Activated CD4-positive, CD25-positive, alpha-beta regulatory T cell treated with anti-CD3 and anti-CD28 coated beads, Interleukin-2, amount 50 U/mL, for 72 hours (primary cell): ENCODE data around the gene CCDC74B.
"Not testable (repeated sequence)": the region's sequence is repeated elsewhere in the genome, so short reads cannot be mapped to it uniquely, and the experiment has no call there.

Source experiments
- DNase-seq: peaks from one replicate; pipeline ENCODE4 v3.0.0; 2021

CCDC74B gene

DNA sequence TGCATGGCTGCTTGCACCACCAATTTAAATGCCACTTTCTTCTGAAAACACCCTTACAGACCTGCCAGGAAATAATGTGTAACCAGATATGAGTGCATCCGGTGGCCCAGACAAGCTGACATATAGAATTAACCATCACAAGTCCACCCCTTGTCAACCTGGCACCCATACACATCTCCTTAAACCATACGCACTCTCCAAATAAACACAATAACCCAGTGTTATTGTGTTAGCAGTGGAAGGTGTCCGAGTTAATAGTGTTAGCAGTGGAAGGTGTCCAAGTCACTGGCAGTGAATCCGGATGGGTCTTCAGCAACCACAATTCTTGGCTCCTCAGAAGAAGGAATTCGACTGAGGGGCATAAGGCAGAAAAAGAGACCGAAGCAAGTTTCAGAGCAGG lies 3.6 kb upstream of the CCDC74B start:
- not testable (repeated sequence) for DNase-seq

DNA sequence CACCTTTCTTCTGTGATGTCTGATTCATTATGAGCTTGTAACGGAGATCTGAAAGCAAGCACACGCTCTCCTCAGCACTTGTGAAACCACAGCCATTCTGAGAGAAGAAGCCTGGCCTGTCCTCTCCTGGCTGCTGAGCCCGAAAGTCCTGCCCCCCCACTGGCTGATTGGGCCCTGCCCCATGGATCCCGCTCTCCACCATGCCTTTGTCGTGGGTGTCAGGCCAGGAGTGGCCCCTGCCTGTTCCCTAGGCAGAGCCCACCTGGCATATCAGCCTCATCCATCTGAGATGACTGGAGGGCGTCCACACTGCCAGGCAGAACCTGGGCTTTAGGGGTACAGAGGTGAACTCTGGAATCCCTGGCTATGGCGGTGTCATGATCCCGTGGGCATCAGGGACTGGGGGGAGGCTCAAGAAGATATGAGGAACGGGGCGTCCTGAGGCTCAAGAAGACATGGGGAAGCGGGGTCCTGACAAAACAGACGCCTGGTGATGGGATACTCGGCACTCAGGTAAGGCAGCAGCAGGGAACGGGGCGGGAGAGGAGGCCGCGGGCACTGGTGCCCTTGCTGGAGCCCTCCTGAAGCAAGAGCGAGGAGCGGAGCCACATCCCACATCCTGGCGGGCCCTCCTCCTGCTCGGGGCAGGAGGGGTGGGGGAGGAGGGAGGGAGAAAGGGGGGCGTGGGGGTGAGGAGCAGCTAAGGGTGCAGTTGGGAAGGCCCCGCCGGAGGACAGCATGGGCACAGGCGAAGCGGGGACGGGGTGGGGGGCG lies 1.5 kb downstream of the CCDC74B start:
- DNase-seq, result not testable (repeated sequence)

DNA sequence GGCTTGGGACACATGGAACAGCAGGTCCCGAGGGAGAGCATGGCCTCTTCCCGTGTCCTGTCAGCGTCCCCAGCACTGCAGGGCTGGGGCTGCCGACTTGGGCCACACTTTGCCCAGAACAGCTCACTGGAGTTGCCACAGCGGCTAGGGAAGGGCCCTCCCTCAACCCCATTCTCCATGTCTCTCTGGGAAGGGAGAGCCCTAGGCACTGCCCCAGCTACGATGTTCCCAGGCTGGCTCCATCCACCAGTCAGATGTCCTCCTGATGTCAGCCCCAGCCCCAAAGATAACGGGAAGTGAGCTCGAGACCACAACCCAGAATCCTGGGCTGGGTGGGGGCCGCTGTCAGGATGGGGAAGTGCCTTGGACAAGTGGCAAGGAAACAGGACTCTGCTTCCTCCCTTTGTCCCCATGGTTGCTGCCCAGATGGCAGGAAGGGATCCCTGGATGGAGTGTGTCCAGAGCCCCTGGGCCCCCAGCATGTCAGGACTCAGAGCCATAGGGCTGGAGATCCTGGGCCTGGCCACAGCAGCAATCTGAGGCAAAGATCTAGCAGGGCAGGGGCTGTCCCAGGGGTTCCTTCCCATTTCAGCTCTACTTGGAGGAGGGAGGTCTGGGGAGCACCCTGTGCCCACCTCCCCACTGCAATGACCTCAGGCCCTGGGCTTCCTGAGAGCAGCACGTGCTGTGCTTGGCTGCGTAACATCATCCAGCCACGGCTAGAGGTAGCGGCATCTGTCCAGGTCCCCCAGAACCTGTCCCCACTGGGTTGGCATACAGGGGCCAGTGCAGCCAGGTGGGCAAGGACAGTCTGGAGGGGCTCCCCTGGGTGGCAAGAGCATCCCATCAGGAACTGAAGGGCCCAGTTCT lies 2.3 kb downstream of the CCDC74B start:
- not testable (repeated sequence) for DNase-seq

DNA sequence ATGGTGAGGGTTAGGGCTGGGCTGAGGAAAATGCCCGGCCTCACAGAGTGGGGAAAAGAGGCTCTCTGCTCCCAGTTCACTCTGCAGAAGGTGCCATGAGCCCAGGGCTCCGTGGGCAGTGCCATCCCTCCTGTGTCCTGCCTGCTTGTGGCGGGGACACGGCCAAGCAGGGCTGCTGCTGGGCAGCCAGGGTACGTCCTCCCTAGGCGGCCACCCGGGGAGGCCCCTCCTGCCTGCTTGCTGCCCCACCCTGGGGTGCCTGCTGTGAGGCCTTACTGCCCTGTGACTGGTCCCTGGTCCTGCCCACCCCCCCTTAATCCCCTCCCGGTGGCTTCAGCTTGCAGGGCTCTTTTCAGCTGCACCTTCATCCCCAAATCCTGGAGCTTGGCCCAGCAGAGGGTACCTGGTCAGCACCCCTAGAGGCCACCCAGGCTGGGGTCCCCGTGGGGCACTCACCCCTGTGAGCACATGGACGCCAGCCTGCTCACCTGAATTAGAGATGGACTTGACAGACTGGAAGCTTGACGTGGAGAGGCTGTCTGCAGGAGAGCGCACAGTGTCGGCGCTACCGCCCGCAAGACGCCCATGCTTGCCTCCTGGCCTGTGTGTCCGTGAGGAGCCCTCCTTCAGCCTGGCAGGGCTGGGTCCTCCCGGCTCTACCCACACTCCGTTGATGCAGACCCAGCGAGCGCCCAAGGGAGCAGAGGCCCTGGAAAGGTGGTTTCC lies 3.1 kb downstream of the CCDC74B start:
- not testable (repeated sequence) for DNase-seq

DNA sequence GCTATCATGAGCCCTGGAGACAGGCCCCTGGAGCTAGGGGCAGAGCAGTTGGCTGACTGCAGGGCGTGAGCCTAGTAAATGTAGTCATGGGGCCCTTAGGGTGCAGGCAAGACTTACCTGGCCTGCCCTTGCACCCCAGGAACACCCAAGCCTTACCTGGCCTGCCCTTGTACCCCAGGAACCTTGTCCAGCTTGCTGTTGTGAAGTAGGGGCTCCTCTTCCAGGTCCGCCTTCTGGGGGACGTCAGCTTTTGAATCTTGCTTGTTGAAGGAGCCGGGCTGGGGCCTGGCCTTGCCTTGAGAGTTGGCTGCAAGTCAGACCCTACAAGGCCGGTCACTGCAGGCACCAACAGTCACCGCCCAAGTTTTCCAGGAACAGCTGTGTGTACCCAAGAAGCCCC lies 3.9 kb downstream of the CCDC74B start:
- DNase-seq, result not testable (repeated sequence)

DNA sequence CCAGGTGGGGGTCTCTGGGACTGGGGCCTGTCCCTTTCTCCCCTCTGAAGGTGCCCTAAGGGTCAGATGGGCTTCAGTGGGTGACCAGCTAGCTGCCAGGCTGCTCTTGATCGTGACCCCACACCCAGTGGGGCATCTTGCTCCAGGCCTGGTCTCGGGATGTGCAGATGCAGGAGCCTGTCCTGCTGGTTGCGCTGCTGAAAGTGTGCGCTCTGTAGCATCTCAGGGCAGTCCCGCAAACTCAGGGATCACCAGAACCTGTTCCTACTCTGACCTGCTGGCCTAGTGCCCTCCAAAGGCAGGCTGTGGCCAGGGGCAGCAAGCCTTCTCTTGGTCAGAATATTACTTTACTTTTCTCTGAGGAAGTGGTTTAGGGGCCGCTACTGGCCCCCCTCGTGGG lies 4.4 kb downstream of the CCDC74B start:
- DNase-seq, result not testable (repeated sequence)

DNA sequence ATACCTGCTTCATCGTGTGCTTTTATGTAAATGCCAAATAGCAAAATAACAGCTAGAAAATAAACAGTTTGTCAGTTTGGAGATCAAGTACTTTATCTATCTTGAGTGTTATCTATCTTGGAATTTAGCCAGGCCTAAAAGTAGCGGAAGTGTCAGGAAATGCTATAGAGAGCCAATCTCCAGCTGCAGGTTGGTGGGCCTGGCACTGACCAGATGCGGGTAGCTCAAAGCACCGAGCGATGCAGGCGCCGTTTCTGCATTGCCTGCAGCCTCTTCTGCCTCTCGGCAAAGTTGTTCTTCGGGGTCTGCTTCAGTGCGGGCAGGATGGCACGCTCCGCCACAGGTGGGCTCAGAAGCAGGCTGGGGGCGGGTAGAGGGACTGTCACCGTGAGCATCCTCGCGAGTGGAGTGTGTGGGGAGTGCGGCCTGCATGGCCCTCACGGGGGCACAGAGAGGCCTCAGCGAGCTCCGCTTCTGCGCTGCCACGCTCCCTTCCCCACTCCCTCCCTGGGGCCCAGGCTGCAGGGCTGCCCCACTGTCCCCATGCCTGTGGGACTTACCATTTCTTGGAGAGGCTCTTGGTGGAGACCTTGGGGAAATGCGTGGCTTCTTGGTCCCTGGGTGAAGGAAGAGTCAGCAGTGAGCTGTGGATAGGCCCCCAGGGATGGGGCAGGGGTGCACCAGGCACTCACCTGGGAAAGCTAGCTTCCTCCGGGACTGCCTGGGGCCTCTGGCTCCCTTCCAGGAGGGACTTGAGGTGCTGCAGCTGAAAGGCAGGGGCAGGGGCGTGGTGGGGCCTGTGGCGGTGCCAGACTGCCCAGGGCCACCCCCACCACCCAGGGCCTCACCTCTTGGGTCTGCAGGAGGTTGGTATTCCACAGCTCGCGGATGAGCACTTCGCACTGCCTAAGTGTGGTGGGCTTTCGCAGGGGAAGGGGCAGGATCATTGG lies 5.3 kb downstream of the CCDC74B start:
- DNase-seq, result not testable (repeated sequence)

DNA sequence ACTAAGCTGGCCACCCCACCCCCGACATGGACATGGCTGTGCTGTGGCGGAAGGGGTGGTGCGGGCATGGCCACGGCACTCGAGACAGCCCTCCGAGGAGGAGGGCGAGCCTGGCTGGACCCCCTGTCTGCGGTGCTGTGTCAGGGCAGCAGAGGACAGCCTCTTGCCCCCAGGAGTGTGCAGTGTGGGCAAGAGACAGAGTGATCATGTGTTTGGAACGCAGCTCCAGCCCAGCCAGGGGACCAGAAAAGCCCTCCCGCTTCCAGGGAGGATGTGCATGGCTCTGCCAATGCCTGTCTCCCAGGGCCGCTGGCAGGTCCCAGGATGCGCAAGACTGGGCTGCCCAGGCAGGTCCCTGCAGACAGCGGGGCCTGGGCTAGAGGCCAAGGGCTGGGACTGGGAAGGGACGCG lies 6.1 kb downstream of the CCDC74B start:
- not testable (repeated sequence) for DNase-seq

DNA sequence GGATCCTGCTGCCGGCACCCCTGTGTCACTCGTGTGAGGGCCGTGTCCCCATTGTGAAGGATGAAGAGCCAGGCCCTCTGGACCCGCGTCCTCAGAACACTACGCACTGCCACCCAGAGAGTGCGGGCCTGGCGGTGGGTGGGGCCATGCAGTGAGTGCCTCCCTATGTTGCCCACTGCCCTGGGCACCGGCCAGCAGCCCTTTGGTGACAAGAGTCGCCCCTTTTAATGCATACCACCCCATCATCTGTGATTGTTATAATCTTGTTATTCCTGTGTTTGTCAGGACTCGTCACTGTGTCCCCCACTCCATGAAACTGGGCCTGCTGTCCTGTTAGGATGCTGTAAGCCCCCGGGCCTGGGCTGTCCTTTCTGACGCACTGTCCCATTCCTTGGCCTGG lies 6.6 kb downstream of the CCDC74B start:
- not testable (repeated sequence) for DNase-seq

DNA sequence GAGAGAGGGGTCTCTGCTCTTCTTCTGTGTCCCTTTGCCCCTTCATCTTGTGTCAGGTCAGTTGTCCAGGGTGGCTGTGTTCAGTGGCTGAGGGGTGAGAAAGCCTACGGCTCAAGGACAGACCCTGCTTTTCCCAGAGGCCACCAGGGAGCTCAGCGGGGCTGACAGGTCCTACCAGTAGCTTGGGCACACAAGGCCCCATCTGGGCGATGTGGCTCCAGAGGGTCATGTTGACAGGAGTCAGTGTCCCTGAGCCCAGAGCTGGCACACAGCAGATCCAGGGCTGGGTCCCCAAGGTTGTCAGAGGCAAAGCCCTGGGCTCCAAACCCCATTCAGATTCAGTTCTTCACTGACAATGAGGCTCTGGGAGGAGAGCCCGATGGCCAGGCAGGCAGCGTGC lies 7.8 kb downstream of the CCDC74B start:
- DNase-seq, result not testable (repeated sequence)

DNA sequence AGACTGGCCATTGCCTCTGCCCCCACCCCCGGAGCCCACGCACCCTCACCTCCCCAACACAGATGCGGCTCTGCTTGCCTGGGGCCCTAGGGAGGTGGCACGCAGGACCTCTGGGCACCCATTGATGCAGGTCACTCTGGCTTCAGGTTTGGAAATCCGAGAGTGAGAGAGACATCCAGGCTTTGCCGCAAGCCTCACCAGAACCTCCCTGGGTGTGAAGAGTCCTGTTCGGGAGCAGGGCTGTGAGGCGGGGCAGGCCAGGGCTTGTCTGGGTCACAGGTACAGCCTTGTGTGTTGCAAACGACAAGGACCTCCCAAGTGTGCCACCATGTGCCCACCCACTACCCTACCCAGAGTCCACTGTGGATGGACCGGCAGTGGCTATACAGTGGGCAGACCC lies 8.4 kb downstream of the CCDC74B start:
- DNase-seq, result not testable (repeated sequence)

DNA sequence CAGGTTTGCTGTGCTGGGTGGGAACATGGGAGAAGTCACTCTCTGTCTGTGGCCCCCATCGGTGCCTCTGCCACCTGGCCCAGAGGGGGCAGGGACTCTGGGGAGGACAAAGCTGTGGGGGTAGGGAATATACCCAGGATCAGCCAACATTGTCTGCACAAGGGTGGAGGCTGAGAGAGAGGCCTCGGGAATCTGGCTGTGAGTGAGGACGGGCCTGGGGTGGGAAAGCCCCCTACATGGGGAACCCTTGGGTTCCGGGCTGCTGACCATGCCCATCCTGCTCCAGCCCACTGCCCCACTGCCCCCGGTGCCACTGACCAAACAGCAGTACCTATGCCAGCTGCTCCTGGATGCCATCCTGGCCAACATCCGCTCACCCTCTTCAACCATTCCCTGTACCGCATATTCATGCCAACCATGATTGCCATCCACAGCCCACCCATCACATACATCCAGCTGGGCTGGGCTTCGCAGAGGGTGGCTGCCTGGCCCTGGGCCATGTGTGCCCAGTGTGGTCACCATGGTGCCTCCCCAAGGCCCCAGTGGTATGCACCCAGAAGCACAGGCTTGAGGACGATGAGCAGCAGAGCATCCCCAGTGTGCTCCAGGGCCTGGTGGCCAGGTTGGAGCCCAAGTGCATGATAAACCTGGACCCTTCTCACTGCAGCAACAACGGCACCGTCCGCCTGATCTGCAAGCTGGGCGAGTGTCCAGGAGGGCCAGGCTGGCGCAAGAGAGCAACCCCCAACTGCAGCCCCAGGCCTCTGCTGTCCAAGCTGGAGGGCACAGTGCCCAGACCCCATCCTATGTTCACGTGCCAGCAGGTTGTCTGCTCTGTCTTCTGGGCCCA lies 9.0 kb downstream of the CCDC74B start:
- no peak for DNase-seq

DNA sequence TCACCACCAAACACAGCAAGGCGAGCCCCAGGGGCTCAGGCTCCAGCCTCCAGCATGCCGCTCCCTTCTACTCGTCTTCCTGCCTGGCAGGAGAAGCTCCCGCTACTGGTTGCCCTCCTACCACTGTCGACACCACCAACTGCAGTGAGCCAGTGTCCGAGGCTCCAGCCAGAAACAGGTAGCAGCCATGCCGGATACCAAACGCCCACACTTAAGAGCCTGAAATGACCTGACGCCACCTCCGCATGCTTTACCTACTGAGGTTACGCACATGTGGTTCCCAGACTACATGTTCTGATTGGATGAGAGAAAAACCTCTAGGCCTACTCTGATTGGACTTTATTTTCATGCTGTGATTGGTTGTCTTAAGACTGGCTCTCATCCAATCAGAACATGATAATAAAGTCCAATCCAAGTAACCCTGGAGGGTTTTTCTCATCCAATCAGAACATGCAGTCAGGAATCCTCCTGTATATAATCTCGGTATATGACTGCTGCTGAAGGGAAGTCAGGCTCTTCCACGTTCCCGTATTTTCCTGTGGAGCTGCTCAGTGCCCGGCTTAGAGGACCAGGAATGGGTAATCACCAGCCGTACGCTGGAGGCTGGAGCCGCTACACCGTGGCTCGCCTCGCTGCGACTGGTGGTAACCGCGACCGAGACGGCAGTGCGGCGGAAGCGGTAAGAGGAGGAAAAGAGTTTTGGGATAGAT lies 15.6 kb downstream of the CCDC74B start, which contains the start of gene POTEF:
TSS of gene POTEF (minus strand) at position 103 of the 710 bp plus-strand sequence. CDS start 8,707 bp downstream, outside the sequence.
- not testable (repeated sequence) for DNase-seq

DNA sequence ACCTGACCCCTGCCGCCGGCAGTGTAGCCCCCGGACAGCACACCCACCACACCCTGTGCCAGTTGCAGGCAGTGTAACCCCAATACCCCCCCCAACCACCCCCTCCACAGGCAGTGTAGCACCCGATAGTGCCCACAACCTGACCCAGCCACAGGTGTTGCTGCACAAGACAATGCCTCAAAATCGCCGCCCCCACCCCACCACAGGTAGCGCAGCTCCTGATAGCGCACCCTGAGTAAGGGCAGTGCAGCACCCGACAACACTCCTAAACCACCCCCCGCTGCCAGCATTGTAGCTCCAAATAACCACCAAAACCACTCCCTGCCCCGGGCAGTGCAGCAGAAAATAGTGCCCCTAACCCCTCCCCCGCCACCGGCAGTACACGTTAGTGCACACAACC lies 16.4 kb downstream of the CCDC74B start:
- not testable (repeated sequence) for DNase-seq

DNA sequence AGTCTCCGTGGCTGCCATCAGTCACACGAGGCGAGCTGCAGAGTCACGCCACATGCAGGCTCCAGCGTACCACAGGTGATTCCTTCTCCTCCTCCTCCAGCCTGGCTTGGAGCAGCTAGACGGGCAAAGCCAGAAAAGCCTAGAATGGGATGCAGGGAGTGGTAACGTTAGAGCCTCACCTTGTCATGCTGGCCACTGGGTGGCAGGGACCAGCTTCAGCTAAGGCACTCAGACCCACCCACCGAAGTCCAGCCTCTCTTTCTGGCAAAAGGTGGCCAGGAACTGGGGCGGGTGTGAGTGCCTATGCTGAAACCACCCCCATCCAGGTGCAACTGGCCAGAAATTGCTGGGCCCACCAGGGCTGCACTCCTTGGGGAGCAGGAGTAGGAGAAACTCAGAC lies 17.2 kb downstream of the CCDC74B start:
- DNase-seq, result not testable (repeated sequence)

DNA sequence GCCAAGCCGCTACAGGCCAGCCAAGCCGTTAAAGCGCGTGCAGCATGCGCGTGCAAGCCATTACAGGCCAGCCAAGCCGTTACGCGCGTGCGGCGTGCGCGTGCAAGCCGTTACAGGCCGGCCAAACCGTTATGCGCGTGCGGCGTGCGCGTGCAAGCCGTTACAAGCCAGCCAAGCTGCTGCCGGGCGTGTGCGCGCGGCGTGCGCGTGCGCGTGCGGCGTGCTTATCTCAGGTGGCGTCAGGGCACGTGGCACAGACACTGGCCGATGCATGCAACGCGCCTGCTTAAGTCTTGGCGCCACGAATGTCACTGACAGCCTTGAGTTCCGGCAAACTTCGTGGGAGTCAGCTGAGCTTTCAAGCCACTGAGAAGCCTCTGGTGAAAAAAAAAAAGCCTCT lies 24.0 kb downstream of the CCDC74B start:
- DNase-seq, result not testable (repeated sequence)

DNA sequence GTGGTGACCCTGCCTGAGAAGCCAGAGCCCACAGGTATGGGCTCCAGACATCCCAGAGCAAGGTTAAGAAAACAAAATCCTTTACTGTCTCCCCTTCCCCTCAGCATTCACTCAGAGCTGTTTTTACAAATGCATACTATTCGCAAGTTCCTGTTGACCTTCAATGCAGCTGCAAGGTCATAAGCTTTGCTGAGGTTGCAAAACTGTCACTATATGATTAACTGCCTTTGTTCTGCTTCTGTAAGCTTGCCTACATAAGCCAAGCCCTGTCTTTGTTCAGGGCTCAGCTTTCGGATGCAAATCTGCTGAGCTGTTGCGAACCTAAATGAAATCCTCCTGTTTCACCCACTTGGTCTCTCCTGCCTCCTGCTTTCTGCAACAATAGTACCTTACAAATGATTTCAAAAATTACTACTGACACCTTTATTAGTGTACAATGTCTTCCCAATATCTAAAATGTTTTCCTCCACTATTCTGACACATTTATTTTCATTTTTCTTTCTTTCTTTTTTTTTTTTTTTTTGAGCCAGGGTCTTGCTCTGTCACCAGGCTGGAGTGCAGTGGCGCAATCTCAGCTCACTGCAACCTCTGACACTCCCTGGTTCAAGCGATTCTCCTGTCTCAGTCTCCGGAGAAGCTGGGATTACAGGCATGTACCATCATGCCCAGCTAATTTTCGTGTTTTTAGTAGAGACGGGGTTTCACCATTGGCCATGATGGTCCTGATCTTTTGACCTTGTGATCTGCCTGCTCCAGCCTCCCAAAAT lies 42.1 kb downstream of the CCDC74B start:
- DNase-seq, result not testable (repeated sequence)
